OCI-LY7 (cell line): Measurements from ENCODE around the gene PHEX.

Experiments
- EZH2phosphoT487 ChIP-seq: fragments of 200-600 bp; sonication (generic); IDR thresholded peaks from 2 replicates; pipeline ENCODE4 v1.6.1; 2018; ENCODE audit warnings: low read depth, borderline replicate concordance, mild to moderate bottlenecking, mixed run types, antibody characterized with exemption, low read length, moderate library complexity, mixed read lengths
- TF ChIP-seq, protein P1 (sequence below): fragments of 200-600 bp; sonication (generic); conservative IDR thresholded peaks from 2 replicates; pipeline ENCODE4 v1.5.1; 2014; ENCODE audit warnings: mild to moderate bottlenecking, antibody characterized with exemption, low read length, moderate library complexity, mixed read lengths

DNA sequence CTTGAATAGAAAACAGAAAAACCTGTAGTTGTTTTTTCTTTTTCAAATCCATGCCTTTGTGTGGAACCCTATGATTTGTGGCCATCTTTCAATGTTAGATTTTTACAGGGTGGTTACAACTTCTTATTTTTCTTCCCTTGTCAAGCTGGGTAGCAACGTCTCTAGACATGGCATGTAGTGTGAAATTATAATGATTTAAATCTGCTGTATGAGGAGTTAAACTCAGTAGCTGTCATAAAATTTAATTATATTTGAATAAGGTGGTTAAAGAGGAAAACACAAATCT, 162.5 kb downstream of the PHEX start:
- TF ChIP-seq EZH2phosphoT487 = no peak
- TF ChIP-seq, protein P1, sequence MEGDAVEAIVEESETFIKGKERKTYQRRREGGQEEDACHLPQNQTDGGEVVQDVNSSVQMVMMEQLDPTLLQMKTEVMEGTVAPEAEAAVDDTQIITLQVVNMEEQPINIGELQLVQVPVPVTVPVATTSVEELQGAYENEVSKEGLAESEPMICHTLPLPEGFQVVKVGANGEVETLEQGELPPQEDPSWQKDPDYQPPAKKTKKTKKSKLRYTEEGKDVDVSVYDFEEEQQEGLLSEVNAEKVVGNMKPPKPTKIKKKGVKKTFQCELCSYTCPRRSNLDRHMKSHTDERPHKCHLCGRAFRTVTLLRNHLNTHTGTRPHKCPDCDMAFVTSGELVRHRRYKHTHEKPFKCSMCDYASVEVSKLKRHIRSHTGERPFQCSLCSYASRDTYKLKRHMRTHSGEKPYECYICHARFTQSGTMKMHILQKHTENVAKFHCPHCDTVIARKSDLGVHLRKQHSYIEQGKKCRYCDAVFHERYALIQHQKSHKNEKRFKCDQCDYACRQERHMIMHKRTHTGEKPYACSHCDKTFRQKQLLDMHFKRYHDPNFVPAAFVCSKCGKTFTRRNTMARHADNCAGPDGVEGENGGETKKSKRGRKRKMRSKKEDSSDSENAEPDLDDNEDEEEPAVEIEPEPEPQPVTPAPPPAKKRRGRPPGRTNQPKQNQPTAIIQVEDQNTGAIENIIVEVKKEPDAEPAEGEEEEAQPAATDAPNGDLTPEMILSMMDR = no peak
